NCI-H2081 treated with DMSO at 0.1 percent for 48 hours (cell line): Measurements from ENCODE around the gene PLCD1.
"Not testable (repeated sequence)": the region's sequence is repeated elsewhere in the genome, so short reads cannot be mapped to it uniquely, and the experiment has no call there.

Source experiments
- DNase-seq: peaks from one replicate; lab custom pipeline; 2025; lab: John Stamatoyannopoulos, UW

Gene PLCD1

GRCh38 chr3:38000242-38000916, 29.1 kb downstream of the PLCD1 start:
- DNase-seq = no peak

GRCh38 chr3:37999836-38000235, 29.6 kb downstream of the PLCD1 start:
- DNase-seq = no peak

GRCh38 chr3:37997791-37998370, 31.6 kb downstream of the PLCD1 start:
- DNase-seq = no peak

GRCh38 chr3:37997342-37997741, 32.1 kb downstream of the PLCD1 start:
- no peak for DNase-seq

GRCh38 chr3:37996785-37997301, 32.6 kb downstream of the PLCD1 start:
- peak; percentile 0 for DNase-seq

GRCh38 chr3:37995652-37996641, 33.5 kb downstream of the PLCD1 start:
- DNase-seq = no peak

GRCh38 chr3:37994639-37994972, 34.8 kb downstream of the PLCD1 start:
- no peak for DNase-seq

- DNase-seq = no peak
Measured at GRCh38 chr3:37993820-37994638, 35.4 kb downstream of the PLCD1 start.

GRCh38 chr3:37993460-37993819, 36.0 kb downstream of the PLCD1 start:
- no peak for DNase-seq

GRCh38 chr3:37993067-37993455, 36.4 kb downstream of the PLCD1 start:
- DNase-seq = no peak

- DNase-seq = no peak
Measured at GRCh38 chr3:37992271-37993066, 37.0 kb downstream of the PLCD1 start.

GRCh38 chr3:37991823-37992222, 37.6 kb downstream of the PLCD1 start:
- DNase-seq = no peak

GRCh38 chr3:37991109-37991508, 38.3 kb downstream of the PLCD1 start:
- no peak for DNase-seq

GRCh38 chr3:37990527-37990926, 38.9 kb downstream of the PLCD1 start, which contains the start of gene VILL:
Gene VILL (plus strand): TSS chr3:37990786. CDS start chr3:37993673, 2,887 bp downstream.
- DNase-seq = no peak

- DNase-seq = no peak
Measured at GRCh38 chr3:37989821-37990480, 39.5 kb downstream of the PLCD1 start.

- no peak for DNase-seq
Measured at GRCh38 chr3:37988931-37989525, 40.4 kb downstream of the PLCD1 start.

- DNase-seq = not testable (repeated sequence)
Measured at GRCh38 chr3:37988376-37988775, 41.1 kb downstream of the PLCD1 start.

GRCh38 chr3:37987751-37988179, 41.7 kb downstream of the PLCD1 start:
- no peak for DNase-seq

GRCh38 chr3:37987315-37987697, 42.1 kb downstream of the PLCD1 start:
- no peak for DNase-seq
